ENCODE data around the gene MS4A4E. TPM values are rescaled to one million over a fixed set of nuclear protein-coding genes. Genes with fewer than 3 reads are reported as not detected.

The MS4A4E gene
- total RNA-seq, 1 experiment from 2014 or later, result not detected

GRCh38 chr11:60165538-60165937 is 77.4 kb downstream of the MS4A4E start (continued):
- no peak for TF ChIP-seq ZNF532 (CRISPR knock-in tag; IDR thresholded peaks at IDR 0.05; ENCODE audit: borderline replicate concordance)
- TF ChIP-seq FOXP1 (CRISPR knock-in tag; IDR thresholded peaks at IDR 0.05; ENCODE audit: borderline replicate concordance), result no peak

- no peaks in the 10 kb centered on the region for H3K4me1 Mint-ChIP-seq
- TF ChIP-seq IRF2 (CRISPR knock-in tag; IDR thresholded peaks at IDR 0.05; ENCODE audit: borderline replicate concordance, low read depth), result no peak
- TF ChIP-seq ERG (CRISPR knock-in tag; IDR thresholded peaks at IDR 0.05), result no peak
- no peak for TF ChIP-seq USF2 (CRISPR knock-in tag; IDR thresholded peaks at IDR 0.05)
- CTCF ChIA-PET, result interaction anchor here (0.7 kb wide), 1 partner anchor 1016 kb away, joined by 3 read pairs; no protein-coding TSS in a partner anchor
- peaks cover 4% of the 10 kb centered on the region; the same call in 1 of the 2 replicates for H3K27me3 Mint-ChIP-seq (ENCODE audit: low read depth)
- POLR2A ChIA-PET, result no interaction called here
- H3K36me3 Mint-ChIP-seq, result peaks cover 19% of the 10 kb centered on the region
- H3K27ac Mint-ChIP-seq, result no peak overlapping the region
- H3K4me3 Mint-ChIP-seq, result no peak overlapping the region
- peaks cover 41% of the 10 kb centered on the region for H3K9me3 Mint-ChIP-seq
- no peak for ATAC-seq
- no peak for DNase-seq (ENCODE audit: low spot score)
Measured at GRCh38 chr11:60164550-60165075, 78.3 kb downstream of the MS4A4E start.

GRCh38 chr11:60161766-60162165 is 81.2 kb downstream of the MS4A4E start:
- no peaks in the 10 kb centered on the region; the same call in 1 of the 2 replicates for H3K36me3 Mint-ChIP-seq
- ATAC-seq (no peak), DNase-seq (ENCODE audit: low spot score) (no peak)
- CTCF ChIA-PET, result no interaction called here
- H3K4me3 Mint-ChIP-seq, result no peak overlapping the region
- peaks cover 18% of the 10 kb centered on the region for H3K9me3 Mint-ChIP-seq
- no peaks in the 10 kb centered on the region for H3K4me1 Mint-ChIP-seq
- H3K27ac Mint-ChIP-seq, result no peak overlapping the region
- TF ChIP-seq GABPB1 (CRISPR knock-in tag; IDR thresholded peaks at IDR 0.05) (no peak), FOXP4 (CRISPR knock-in tag; IDR thresholded peaks at IDR 0.05) (no peak), CBFB (CRISPR knock-in tag; IDR thresholded peaks at IDR 0.05; ENCODE audit: low read depth) (no peak), JAZF1 (CRISPR knock-in tag; IDR thresholded peaks at IDR 0.05) (no peak), RORB (CRISPR knock-in tag; IDR thresholded peaks at IDR 0.05) (no peak), ZNF396 (CRISPR knock-in tag; IDR thresholded peaks at IDR 0.05; ENCODE audit: borderline replicate concordance) (no peak)
- POLR2A ChIA-PET, result no interaction called here
- H3K27me3 Mint-ChIP-seq (ENCODE audit: low read depth), result no peaks in the 10 kb centered on the region

- CTCF ChIA-PET, result no interaction called here
- DNase-seq (ENCODE audit: low spot score), result no peak
- no peaks in the 10 kb centered on the region for H3K27me3 Mint-ChIP-seq (ENCODE audit: low read depth)
- peaks cover 14% of the 10 kb centered on the region for H3K9me3 Mint-ChIP-seq
- TF ChIP-seq ZNF671 (CRISPR knock-in tag; IDR thresholded peaks at IDR 0.05), result no peak
- TF ChIP-seq ZNF232 (CRISPR knock-in tag; IDR thresholded peaks at IDR 0.05), result no peak
- no peak for TF ChIP-seq JAZF1 (CRISPR knock-in tag; IDR thresholded peaks at IDR 0.05)
- TF ChIP-seq FOXP4 (CRISPR knock-in tag; IDR thresholded peaks at IDR 0.05), result no peak
- no peak for TF ChIP-seq GRHL2 (CRISPR knock-in tag; IDR thresholded peaks at IDR 0.05; ENCODE audit: insufficient replicate concordance, severe bottlenecking)
- no peak overlapping the region for H3K4me3 Mint-ChIP-seq
- H3K36me3 Mint-ChIP-seq, result no peaks in the 10 kb centered on the region; the same call in 1 of the 2 replicates
- ATAC-seq, result no peak
- H3K4me1 Mint-ChIP-seq, result no peaks in the 10 kb centered on the region
- POLR2A ChIA-PET, result no interaction called here
- H3K27ac Mint-ChIP-seq, result no peak overlapping the region
Measured at GRCh38 chr11:60161107-60161506, 81.8 kb downstream of the MS4A4E start.
